ENCODE measurements around the gene OGFOD1.
A peak's percentile ranks its signal among the peaks of the same experiment; 100 is the strongest.
"Not testable (repeated sequence)": the region's sequence is repeated elsewhere in the genome, so short reads cannot be mapped to it uniquely, and the experiment has no call there.

OGFOD1 gene

GRCh38 chr16:56480776-56481467 lies 29.6 kb downstream of the OGFOD1 start:
- DNase-seq (ENCODE audit: low read depth in 2 of 2) = no peak

DNA sequence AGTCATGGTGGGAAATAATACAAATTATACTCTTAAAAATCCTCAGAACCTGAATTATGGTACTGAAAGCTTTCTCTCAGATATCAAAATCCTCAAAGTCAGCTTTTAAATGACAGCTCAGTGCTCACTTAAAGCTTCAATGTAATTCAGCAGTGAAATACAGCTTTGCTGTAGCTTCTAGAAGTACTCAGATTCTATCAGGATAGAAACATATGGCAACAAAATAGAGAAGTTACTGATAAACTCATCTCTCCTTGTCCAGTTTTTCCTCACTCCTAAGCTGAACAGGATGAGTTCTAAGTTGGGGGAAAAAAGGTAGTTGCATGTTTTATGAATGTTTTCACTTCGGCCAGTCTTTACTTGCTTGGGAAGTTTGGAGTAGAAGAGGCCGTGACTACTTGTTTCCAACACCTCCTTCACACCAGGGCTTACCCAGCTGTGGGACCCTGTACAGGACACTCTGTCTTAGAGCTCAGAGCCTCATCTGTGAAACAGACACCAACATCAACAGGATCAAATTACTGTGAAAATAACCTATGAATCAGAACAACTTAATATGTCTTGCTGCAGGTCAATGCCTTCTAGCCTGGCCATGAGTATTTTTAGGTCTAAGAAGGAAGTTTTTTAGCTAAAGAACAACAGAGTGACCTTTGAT lies 30.2 kb downstream of the OGFOD1 start:
- no peak for DNase-seq (ENCODE audit: low read depth in 2 of 2)

DNA sequence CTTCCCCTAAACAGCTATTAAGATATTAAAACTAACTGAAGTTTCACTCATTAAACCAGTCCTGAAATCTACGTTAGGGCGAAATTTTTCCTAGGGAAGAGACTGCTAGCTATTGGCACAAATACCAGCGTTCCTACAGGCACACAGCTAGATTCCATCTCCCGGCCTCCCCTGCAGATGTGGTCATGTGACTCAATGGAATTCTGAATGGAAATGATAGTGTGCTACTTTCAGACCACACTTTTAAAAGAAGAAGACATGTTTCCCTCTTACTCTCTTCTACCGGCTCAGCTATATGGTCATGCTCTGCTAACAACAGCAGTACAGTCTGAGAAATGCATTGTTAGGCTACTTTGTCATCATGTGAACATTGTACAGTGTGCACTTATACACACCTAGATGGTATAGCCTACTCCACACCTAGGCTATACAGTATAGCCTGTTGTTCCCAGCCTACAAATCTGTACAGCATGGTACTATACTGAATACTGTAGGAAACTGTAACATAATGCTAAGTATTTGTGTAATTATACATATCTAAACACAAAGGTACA lies 31.4 kb downstream of the OGFOD1 start:
- DNase-seq (ENCODE audit: low read depth in 2 of 2) = no peak

DNA sequence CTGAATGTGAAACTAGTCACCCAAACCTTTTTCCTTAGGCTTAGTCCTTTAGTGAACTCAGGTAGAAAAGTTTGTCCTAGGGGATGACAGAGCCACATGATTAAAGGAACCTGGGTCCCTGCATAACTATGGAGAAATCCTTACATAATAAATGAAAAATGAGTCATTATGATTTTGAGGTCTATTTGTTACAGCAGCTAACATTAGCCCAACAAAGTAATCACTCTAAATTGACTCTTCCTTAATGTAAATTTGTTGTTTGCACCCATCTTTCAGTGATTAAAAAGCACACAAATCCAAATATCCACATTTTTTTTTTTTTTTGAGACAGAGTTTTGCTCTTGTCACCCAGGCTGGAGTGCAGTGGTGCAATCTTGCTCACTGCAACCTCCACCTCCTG lies 32.0 kb downstream of the OGFOD1 start:
- no peak for DNase-seq (ENCODE audit: low read depth in 2 of 2)

DNA sequence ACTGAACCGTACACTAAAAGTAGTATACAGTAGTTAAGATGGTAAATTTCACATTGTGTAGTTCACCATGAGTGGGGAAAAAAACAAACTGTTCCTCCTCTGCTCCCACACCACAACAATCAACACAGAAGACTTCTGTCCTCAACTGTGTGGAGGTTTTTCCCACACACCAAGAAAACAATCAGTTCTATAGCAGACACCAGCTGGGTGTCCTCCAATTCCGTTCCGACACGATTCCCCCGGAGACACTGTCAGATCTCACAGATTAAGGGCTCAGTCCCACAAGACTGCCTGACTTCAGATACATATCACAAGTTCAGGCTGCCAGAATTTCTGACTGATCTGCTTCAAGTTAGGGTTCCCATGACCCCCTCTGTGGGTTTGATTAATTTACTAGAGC lies 36.7 kb downstream of the OGFOD1 start:
- no peak for DNase-seq (ENCODE audit: low read depth in 2 of 2)

GRCh38 chr16:56488868-56489267 lies 37.5 kb downstream of the OGFOD1 start:
- DNase-seq (ENCODE audit: low read depth in 2 of 2) = not testable (repeated sequence)

GRCh38 chr16:56491657-56492261 lies 40.4 kb downstream of the OGFOD1 start:
- DNase-seq (ENCODE audit: low read depth in 2 of 2) = no peak

DNA sequence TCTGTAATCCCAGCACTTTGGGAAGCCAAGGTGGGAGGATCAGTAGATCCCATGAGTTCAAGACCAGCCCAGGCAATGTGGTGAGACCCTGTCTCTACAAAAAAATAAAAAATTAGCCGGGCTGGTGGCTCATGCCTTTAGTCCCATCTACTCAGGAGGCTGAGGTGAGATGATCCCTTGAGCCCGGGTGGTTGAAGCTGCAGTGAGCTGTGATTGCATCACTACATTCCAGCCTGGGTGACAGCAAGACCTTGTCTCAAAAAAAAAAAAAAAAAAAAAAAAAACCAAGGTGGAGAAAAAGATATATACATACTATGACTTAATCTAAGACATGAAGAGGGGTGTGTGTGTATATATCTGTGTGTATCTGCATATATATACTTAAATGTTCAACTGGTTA lies 41.8 kb downstream of the OGFOD1 start:
- DNase-seq (ENCODE audit: low read depth in 2 of 2) = no peak

DNA sequence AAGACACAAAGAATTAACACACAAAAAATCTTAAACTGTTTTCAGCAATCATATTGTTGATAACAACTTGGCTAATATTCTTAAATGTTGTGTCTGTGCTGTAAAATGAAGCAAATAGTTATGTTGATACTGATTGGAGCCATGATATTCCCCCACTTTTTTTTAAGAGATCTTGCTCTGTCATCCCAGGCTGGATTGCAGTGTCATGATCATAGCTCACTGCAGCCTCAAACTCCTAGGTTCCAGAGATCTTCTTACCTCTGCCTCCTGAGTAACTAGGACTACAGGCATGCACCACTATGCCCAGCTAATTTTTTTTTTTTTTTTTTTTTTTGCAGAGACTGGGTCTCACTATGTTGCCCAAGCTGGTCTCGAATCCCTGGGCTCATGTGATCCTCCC lies 42.5 kb downstream of the OGFOD1 start:
- DNase-seq (ENCODE audit: low read depth in 2 of 2) = no peak

GRCh38 chr16:56505181-56505580 lies 53.8 kb downstream of the OGFOD1 start:
- DNase-seq (ENCODE audit: low read depth in 2 of 2) = no peak

GRCh38 chr16:56506941-56507340 lies 55.6 kb downstream of the OGFOD1 start:
- no peak for DNase-seq (ENCODE audit: low read depth in 2 of 2)

GRCh38 chr16:56510544-56510943 lies 59.2 kb downstream of the OGFOD1 start:
- no peak for DNase-seq (ENCODE audit: low read depth in 2 of 2)

- DNase-seq (ENCODE audit: low read depth in 2 of 2) = no peak
Measured at GRCh38 chr16:56512025-56512424, 60.7 kb downstream of the OGFOD1 start.

DNA sequence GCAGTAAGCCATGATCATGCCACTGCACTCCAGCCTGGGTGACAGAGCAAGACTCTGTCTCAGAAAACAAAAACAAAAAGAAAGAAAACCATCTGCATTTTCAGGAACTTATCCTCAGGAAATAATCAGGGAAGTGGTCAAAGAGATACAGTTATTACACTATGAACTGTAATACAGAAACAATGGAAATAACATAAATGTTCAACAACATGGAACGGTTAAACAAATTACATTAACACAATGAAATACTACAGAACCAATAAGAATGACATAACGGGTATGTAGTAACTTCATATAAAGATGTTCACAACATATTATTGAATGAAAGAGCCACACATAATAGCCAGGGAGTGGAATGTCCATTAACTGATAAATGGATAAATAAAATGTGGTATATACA lies 61.7 kb downstream of the OGFOD1 start:
- no peak for DNase-seq (ENCODE audit: low read depth in 2 of 2)

DNA sequence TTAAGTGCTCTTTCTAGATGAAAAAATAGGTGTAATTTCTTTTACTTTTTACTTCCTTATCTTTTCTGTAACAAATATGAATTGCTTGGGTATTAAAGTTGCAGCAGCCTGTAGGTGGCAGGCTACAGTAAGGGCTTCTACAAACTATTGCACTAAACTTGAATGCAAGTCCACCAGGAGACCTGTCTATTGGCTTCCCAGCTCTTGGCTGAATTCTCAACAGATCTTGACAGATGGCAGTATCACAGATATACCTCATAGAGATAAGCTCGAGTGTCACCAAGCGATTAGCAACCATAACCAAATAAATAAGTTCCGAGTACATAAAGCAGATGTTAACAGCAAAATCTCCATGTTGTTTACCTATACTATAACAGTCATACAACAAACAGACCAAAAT lies 62.6 kb downstream of the OGFOD1 start:
- peak in 1 of 2 donors; percentile 16 for DNase-seq (ENCODE audit: low read depth in 2 of 2)

DNA sequence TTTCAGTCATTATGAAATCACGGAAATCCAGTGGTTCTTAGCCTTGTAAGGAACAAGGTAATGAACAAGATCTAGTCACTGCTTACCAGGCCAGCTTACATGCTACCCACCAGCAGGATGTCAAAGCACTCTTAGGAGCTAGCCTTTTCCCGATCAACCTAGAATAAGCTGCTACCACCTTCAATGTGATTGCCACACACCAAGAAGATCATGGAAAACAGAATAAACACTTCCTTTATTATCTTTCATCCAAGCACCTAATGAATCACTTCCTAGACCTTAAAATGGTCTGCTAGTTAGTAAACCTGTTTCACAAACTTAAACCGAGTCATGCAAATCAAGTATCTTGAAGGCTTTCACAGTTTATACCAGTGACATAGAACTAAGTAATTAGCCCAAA lies 63.5 kb downstream of the OGFOD1 start:
- no peak for DNase-seq (ENCODE audit: low read depth in 2 of 2)

GRCh38 chr16:56515665-56516064 lies 64.3 kb downstream of the OGFOD1 start:
- DNase-seq (ENCODE audit: low read depth in 2 of 2) = no peak

DNA sequence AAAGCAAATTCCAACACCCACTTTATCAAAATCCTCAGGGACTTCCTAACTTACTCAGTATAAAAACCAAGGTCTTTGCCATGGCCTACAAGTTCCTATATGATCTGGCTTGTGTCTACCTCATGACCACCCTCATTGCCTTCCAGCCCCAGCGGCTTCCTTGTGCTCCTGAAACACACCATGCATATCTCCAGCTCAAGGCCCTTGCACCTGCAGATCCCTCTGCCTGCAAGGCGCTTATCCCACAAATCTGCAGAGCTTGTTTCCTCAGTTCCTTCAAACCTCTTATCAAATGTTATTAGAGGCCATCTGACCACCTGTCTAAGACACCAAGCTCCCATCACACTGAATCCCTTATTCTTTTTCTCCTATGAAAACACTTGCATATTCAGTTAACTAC lies 65.9 kb downstream of the OGFOD1 start:
- DNase-seq (ENCODE audit: low read depth in 2 of 2) = no peak

DNA sequence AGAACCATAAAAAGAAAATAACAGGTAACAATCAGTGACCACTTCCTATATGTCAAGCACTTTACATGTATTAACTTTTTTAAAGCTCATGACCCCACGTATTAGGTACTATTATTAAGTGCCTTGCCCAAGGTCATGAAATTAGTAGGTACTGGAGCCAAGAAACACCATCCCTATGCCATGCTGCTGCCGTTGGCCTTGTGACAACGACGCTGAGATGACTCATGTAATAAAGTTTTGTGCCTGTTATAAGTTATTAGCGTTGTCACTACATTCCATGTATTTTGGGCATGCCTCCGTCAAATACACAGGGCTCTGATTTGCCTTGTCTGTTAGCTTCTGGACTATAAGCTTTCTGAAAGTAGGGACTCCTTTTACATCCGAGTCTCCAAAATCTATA lies 67.1 kb downstream of the OGFOD1 start:
- DNase-seq (ENCODE audit: low read depth in 2 of 2) = no peak

GRCh38 chr16:56519459-56520250 lies 68.3 kb downstream of the OGFOD1 start, which contains the start of gene BBS2:
Gene BBS2, minus strand, starts transcription at chr16:56520024. Its CDS starts 162 bp downstream, at chr16:56519862.
- peak; percentile 86 to 88 for DNase-seq (ENCODE audit: low read depth in 2 of 2)

DNA sequence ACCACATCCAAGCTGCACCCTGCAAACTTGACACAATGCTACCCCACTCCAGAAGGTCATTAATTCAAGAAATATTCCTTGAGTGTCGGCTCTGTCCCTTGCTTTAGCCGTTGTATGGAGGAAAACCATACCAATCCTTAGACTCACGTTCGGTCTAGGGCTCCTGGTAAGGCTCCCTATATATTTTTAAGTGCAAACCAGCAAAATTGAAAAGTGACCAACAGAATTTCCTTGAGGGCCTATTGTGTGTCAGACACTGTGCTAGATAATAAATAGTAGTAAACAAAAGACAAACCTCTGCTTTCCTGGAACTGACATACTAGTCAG lies 68.9 kb downstream of the OGFOD1 start:
- DNase-seq (ENCODE audit: low read depth in 2 of 2) = no peak

- DNase-seq (ENCODE audit: low read depth in 2 of 2) = no peak
Measured at GRCh38 chr16:56525236-56525635, 73.9 kb downstream of the OGFOD1 start.

Data from stimulated activated CD4-positive, alpha-beta T cell treated with anti-CD3 and anti-CD28 coated beads, Interleukin-4, amount 100 ng/mL, for 48 hours (primary cell).